GM13976 (cell line): ENCODE data around the gene C1QTNF1.

Experiments used
- DNase-seq: peaks from one replicate; pipeline ENCODE4 v3.0.0; 2012; ENCODE audit warnings: low spot score
- in situ Hi-C: fragments of 300-500 bp; cut with MboI; formaldehyde crosslinking; loops from one replicate; pipeline ENCODE4 v1.12.0; 2022; ENCODE audit warnings: low sequenced_read_pairs, mixed read lengths, inconsistent platforms; ENCODE audit not compliant: unreplicated experiment
- TF ChIP-seq, protein P1 (sequence below): IDR thresholded peaks from 2 replicates; pipeline ENCODE4 v1.5.1; 2012; ENCODE audit warnings: borderline replicate concordance, mild to moderate bottlenecking; ENCODE audit not compliant: insufficient read depth; ENCODE audit errors: extremely low read depth, missing control alignments, control extremely low read depth

The C1QTNF1 gene

GRCh38 chr17:78979780-78980623 lies 44.0 kb upstream of the C1QTNF1 start, which contains the start of gene LGALS3BP:
LGALS3BP (minus strand) TSS chr17:78979923; CDS start chr17:78977191, 2,732 bp downstream.
- TF ChIP-seq, protein P1, sequence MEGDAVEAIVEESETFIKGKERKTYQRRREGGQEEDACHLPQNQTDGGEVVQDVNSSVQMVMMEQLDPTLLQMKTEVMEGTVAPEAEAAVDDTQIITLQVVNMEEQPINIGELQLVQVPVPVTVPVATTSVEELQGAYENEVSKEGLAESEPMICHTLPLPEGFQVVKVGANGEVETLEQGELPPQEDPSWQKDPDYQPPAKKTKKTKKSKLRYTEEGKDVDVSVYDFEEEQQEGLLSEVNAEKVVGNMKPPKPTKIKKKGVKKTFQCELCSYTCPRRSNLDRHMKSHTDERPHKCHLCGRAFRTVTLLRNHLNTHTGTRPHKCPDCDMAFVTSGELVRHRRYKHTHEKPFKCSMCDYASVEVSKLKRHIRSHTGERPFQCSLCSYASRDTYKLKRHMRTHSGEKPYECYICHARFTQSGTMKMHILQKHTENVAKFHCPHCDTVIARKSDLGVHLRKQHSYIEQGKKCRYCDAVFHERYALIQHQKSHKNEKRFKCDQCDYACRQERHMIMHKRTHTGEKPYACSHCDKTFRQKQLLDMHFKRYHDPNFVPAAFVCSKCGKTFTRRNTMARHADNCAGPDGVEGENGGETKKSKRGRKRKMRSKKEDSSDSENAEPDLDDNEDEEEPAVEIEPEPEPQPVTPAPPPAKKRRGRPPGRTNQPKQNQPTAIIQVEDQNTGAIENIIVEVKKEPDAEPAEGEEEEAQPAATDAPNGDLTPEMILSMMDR, result no peak
- in situ Hi-C loops, result no loop called here
- peak; percentile 51 for DNase-seq

GRCh38 chr17:78980624-78980972 lies 43.4 kb upstream of the C1QTNF1 start:
- DNase-seq, result no peak
- TF ChIP-seq, protein P1, result no peak
- in situ Hi-C loops, result no loop called here

- in situ Hi-C loops, result no loop called here
- no peak for DNase-seq
- TF ChIP-seq, protein P1, result no peak
Observed at GRCh38 chr17:78981010-78981888, 42.7 kb upstream of the C1QTNF1 start.

- in situ Hi-C loops, result no loop called here
- no peak for DNase-seq
- TF ChIP-seq, protein P1, result no peak
Observed at GRCh38 chr17:78985395-78985794, 38.6 kb upstream of the C1QTNF1 start.

DNA sequence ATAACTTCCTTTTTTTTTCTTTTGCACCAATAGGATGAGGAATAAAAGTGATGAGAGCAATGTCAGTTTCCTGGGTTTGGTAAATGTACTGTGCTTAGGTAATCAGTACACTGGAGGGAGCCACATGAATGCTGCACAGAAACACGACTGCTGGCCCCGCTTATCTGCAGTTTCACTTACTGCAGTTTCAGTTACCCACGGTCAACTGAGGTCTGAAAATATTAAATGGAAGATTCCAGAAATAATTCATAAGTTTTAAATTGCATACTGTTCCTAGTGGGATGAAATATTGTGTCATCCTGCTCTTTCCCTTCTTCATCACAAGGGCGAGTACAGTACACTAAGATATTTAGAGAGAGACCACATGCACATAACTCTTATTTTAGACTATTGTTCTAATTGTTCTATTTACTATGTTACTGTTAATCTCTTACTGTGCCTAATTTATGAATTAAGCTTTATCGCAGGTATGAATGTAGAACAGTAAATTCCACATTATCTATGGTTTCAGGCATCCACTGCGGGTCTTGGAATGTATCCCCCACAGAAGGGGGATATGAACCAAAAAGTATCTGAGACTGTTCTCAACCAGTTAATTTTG lies 37.8 kb upstream of the C1QTNF1 start:
- in situ Hi-C loops, result no loop called here
- DNase-seq, result no peak
- TF ChIP-seq, protein P1, result peak; percentile 12

DNA sequence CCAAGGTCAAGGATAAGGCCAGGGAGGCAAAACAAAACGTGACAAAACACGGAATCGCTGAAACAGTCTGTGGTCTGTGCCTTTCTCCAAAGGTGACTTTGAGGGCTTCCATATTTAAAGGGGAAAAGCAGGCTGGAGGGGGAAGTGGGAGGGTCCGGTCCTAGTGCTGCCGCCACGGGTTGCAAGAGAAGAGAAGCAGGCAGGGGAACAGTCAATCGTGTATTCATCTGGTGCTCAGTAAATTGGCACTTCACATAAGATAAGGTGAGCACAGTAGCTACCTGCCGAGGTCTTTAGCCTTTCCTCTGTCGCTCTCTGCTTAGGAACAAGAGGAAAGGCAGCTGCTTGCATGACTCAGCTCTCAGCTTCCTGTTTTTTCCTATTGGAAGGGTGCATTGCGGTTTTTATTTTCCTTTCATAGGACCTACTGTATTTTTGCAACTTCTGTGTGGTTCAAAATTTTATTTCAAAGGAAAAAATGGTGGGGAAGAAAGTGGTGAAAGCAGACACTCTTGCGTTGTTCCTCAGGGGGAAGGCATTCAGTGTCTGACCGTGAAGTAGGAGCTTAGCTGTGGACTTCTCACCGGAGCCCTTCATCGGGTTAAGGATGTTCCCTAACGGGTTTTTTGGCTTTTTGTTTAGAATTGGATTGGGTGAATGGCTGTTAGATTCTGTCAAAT lies 37.2 kb upstream of the C1QTNF1 start:
- no peak for DNase-seq
- in situ Hi-C loops, result no loop called here
- TF ChIP-seq, protein P1, result no peak
